ES-I3 (cell line): Measurements from ENCODE around the gene KIF26A.

ENCODE experiments used
- H3K36me3 ChIP-seq: 2 replicates; pipeline ENCODE4 v1.6.1; 2013; ENCODE audit warnings: mild to moderate bottlenecking, low read length, control low read depth, moderate library complexity; ENCODE audit not compliant: insufficient read depth
- H3K4me1 ChIP-seq: 2 replicates; pipeline ENCODE4 v1.6.1; 2013; ENCODE audit warnings: mild to moderate bottlenecking, control low read depth, low read length; ENCODE audit not compliant: insufficient read depth
- H3K9ac ChIP-seq: 2 replicates; pipeline ENCODE4 v1.6.1; 2013; ENCODE audit warnings: low read depth, mild to moderate bottlenecking, low read length, moderate library complexity
- H3K9me3 ChIP-seq: 2 replicates; pipeline ENCODE4 v1.6.1; 2013; ENCODE audit warnings: mild to moderate bottlenecking, low read length, moderate library complexity; ENCODE audit not compliant: control insufficient read depth, insufficient read depth

KIF26A gene

GRCh38 chr14:104182857-104183425 is 44.6 kb downstream of the KIF26A start:
- Histone ChIP-seq H3K9me3 (no peaks in the 10 kb centered on the region), H3K9ac (no peak overlapping the region), H3K36me3 (no peaks in the 10 kb centered on the region), H3K4me1 (no peaks in the 10 kb centered on the region; the same call in 1 of the 2 replicates)

GRCh38 chr14:104183796-104184195 is 45.4 kb downstream of the KIF26A start:
- no peak overlapping the region for H3K9ac ChIP-seq
- H3K9me3 ChIP-seq: no peaks in the 10 kb centered on the region
- H3K4me1 ChIP-seq: no peaks in the 10 kb centered on the region; the same call in 1 of the 2 replicates

DNA sequence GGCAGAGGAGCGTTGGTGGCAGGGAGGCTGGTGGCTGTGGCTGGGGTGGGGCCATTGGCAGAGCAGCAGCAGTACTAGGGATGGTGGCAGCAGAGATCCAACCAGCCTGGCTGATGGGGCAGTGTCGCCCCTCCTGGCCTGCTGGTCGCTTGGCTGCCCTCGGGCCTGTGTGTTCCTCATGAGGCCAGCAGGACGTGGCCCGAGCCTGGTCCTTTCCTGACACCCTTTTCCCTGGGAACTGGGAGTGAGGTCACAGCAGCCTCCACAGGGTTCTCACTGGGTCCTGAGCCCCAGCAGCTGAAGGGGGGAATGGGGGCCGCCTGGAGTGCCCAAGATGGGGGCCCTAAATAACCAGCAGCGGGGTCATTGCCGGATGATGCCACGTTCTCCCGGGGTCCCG is 46.1 kb downstream of the KIF26A start:
- Histone ChIP-seq H3K36me3 (no peaks in the 10 kb centered on the region), H3K4me1 (no peaks in the 10 kb centered on the region; the same call in 1 of the 2 replicates), H3K9ac (no peak overlapping the region), H3K9me3 (no peaks in the 10 kb centered on the region)

More at GRCh38 chr14:104183796-104184195, 45.4 kb downstream of the KIF26A start:
- no peaks in the 10 kb centered on the region for H3K36me3 ChIP-seq

DNA sequence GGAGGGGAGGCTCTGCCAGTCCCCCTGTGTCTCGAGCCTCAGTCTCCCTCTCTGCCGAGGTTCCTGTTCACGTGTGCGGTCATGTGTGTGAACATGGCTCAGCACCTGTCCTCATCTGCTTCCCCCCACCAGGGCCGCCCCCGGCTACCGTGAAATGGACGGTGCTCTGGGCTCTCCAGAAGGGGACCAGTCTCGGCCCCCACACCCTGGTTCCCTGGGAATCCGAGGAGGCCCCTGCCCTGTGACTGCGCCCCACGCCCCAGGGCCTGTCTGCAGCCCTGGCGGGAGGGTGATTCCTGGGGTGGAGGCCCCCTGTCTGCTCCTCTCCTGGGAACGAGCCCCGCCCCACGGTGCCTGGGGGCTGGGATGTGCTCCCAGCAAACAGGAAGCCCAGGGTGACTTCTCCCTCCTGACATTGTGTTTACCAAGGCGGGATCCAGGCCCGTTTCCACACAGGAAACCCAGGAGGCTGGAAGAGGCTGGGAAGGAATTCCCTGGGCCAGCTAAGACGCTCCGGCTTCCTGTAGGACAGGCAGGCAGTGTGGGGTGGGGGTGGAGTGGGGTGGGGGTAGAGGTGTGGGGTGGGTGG is 46.6 kb downstream of the KIF26A start:
- no peaks in the 10 kb centered on the region for H3K9me3 ChIP-seq

DNA sequence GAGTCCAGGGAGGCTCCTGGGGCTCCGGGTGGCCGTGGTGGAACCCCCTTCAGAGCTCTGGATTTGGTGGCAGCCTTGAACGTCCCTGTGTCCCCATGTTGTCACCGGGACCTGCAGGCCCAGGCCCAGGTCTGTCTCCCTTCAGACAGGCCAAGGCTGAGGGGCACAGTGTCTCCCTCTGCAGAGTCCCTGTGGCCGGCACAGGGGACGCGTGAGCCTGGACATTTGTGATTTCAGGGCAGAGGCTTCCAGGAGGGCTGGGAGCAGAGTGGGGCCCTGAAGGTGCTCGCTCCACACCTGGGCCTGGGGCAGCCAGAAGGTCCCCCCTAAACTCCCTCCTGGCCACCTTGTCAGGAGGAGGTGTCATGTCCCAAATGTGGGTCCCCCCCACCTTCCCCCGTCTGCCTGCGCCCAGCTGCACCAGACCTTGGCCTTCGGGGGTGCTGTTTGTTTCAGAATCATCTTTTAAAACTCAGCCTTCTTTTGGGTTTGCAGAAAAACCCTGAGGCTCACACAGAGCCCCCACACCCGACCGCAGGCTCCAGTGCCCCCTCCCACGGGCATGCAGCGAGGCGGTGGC is 47.6 kb downstream of the KIF26A start:
- no peaks in the 10 kb centered on the region; the same call in 1 of the 2 replicates for H3K4me1 ChIP-seq
- no peaks in the 10 kb centered on the region for H3K9me3 ChIP-seq
- no peaks in the 10 kb centered on the region for H3K36me3 ChIP-seq
- no peak overlapping the region for H3K9ac ChIP-seq

More for the DNA sequence above, 46.6 kb downstream of the KIF26A start:
- H3K4me1 ChIP-seq: no peaks in the 10 kb centered on the region; the same call in 1 of the 2 replicates
- H3K36me3 ChIP-seq: no peaks in the 10 kb centered on the region
- H3K9ac ChIP-seq: no peak overlapping the region

GRCh38 chr14:104186575-104186974 is 48.2 kb downstream of the KIF26A start:
- H3K9ac ChIP-seq: no peak overlapping the region
- H3K9me3 ChIP-seq: no peaks in the 10 kb centered on the region
- H3K4me1 ChIP-seq: no peaks in the 10 kb centered on the region; the same call in 1 of the 2 replicates
- no peaks in the 10 kb centered on the region for H3K36me3 ChIP-seq

- H3K9me3 ChIP-seq: no peaks in the 10 kb centered on the region
- H3K4me1 ChIP-seq: no peaks in the 10 kb centered on the region; the same call in 1 of the 2 replicates
- no peak overlapping the region for H3K9ac ChIP-seq
- no peaks in the 10 kb centered on the region for H3K36me3 ChIP-seq
Measured at GRCh38 chr14:104187121-104187889, 48.9 kb downstream of the KIF26A start.

GRCh38 chr14:104187931-104188726 is 49.7 kb downstream of the KIF26A start:
- Histone ChIP-seq H3K36me3 (no peaks in the 10 kb centered on the region), H3K4me1 (no peaks in the 10 kb centered on the region; the same call in 1 of the 2 replicates), H3K9ac (no peak overlapping the region), H3K9me3 (no peaks in the 10 kb centered on the region)

DNA sequence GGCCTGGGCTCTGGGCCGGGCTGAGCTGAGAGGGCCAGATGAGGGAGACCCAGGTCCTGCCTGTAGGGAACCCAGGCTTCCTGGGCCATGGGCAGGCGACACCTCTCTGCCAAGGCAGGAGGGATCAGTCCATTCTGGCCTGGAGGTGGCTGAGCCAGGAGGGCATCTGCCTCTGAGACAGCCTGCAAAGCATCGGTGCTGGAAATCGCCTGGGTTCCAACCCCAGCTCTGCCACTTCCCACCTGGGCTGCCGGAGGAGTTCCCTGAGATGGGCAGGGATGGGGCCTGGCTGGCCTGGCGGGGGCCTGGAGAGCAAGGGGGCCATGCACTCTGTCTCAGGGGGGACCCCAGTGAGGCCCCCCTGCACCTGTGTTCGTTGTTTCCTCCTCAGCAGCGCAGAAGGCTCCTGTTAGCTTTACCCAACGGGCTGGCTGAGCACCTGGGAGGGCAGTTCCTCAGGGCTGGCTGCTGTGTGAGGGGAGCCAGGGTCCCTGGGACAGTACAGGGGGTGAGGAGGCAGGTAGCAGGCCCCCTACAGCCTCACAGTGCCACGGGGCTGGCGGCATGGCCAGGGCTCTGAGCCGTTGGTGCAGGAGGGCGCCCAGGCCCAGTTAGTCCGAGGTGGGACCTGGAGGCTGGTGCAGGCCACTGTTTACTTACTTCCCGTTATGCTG is 50.5 kb downstream of the KIF26A start:
- no peaks in the 10 kb centered on the region; the same call in 1 of the 2 replicates for H3K4me1 ChIP-seq
- no peak overlapping the region for H3K9ac ChIP-seq
- no peaks in the 10 kb centered on the region for H3K36me3 ChIP-seq
- H3K9me3 ChIP-seq: no peaks in the 10 kb centered on the region

GRCh38 chr14:104189629-104190335 is 51.4 kb downstream of the KIF26A start:
- H3K36me3 ChIP-seq: no peaks in the 10 kb centered on the region
- H3K4me1 ChIP-seq: no peaks in the 10 kb centered on the region; the same call in 1 of the 2 replicates
- no peak overlapping the region for H3K9ac ChIP-seq
- no peaks in the 10 kb centered on the region for H3K9me3 ChIP-seq

- Histone ChIP-seq H3K36me3 (no peaks in the 10 kb centered on the region), H3K9me3 (no peaks in the 10 kb centered on the region), H3K4me1 (no peaks in the 10 kb centered on the region), H3K9ac (no peak overlapping the region)
Measured at GRCh38 chr14:104190396-104191000, 52.1 kb downstream of the KIF26A start.

DNA sequence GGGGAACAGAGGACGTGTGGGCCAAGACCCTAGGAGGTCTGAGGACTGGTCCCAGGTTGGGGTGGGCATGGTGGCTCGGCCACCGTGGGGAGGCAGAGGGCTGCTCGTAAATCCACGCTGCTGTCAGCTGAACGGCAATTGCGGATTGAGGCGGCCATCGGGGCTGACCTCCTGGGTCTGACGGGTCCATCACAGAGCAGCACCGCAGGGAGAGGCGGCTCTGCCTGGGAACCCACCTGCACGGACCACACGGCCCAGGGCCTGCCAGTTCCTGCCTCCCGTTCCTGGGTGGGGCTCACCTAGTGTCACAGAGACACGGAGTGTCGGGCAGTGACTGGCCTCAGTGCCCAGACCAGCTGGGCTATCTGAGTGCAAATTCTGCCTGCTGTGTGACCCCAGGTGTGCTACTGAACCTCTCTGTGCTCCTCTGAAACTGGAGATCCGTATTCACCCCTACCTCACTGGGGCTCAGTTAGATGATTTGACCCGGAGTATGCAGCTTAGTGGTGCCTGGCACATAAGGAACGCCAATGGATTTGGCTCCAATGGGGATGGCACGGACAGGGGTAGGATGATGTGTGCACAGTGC is 53.1 kb downstream of the KIF26A start:
- H3K4me1 ChIP-seq: no peaks in the 10 kb centered on the region; the same call in 1 of the 2 replicates
- H3K36me3 ChIP-seq: no peaks in the 10 kb centered on the region
- H3K9me3 ChIP-seq: no peaks in the 10 kb centered on the region
- H3K9ac ChIP-seq: no peak overlapping the region
